GM12878 (cell line): Measurements from ENCODE around the gene GPC5. TPM values are rescaled to one million over a fixed set of nuclear protein-coding genes. Genes with fewer than 3 reads are reported as not detected.

Source experiments
- ATAC-seq: fragments of 200-7000 bp; cut with Tn5 transposase; 3 replicates; pipeline ENCODE4 v1.9.1; 2020; ENCODE audit warnings: mild to moderate bottlenecking, moderate library complexity
- BruUV-seq: library from RNA; stranded (reverse); fragments of 400-500 nt; replicated peaks from 2 replicates; lab custom pipeline; 2021; lab: Mats Ljungman, UMichigan
- CTCF ChIA-PET: fragments of 300-600 bp; sonication (Branson Sonifier 250); formaldehyde crosslinking; extraction: SDS; loops from one replicate; lab custom pipeline; 2021; ENCODE audit warnings: inconsistent platforms; lab: Yijun Ruan, JAX
- POLR2A ChIA-PET: fragments of 350-600 bp; formaldehyde crosslinking; extraction: SDS; loops from one replicate; lab custom pipeline; 2021; ENCODE audit warnings: inconsistent platforms; lab: Charles Lee
- RAD21 ChIA-PET: fragments of 300-600 bp; sonication (Branson Sonifier 250); formaldehyde crosslinking; loops from one replicate; lab custom pipeline; 2023; ENCODE audit warnings: antibody characterized with exemption; ENCODE audit not compliant: unreplicated experiment; lab: Charles Lee
- SMC1A ChIA-PET: fragments of 300-600 bp; sonication (Branson Sonifier 250); formaldehyde crosslinking; loops from one replicate; lab custom pipeline; 2023; ENCODE audit not compliant: unreplicated experiment, uncharacterized antibody; lab: Charles Lee
- DNase-seq: peaks from one replicate; pipeline ENCODE4 v3.0.0-alpha.2; 2011; ENCODE audit warnings: low read depth, low spot score
- FAIRE-seq: peaks from 3 replicates; lab custom pipeline; 2011; peaks lifted over from hg19 to GRCh38; lab: Jason Lieb, UNC
- H2AFZ ChIP-seq: 2 replicates; pipeline ENCODE4 v1.6.0; 2011; ENCODE audit warnings: low read depth, low read length, control low read depth; ENCODE audit not compliant: control insufficient read depth
- H3K27ac ChIP-seq: 2 replicates; pipeline ENCODE4 v1.5.1; 2011; ENCODE audit warnings: control low read depth; ENCODE audit not compliant: control insufficient read depth, insufficient read depth
- H3K27me3 ChIP-seq, 2 experiments: replicated peaks in 1 of 2; 2 replicates each; pipeline versions ENCODE4 v1.6.0 to v1.6.1; 2011; ENCODE audit warnings: low read length in 1 of 2; ENCODE audit not compliant: control insufficient read depth in 2 of 2, insufficient read depth in 2 of 2
- H3K36me3 ChIP-seq, 2 experiments: 2 replicates each; pipeline ENCODE4 v1.5.1; 2011; ENCODE audit warnings: low read length in 1 of 2; ENCODE audit not compliant: control insufficient read depth in 2 of 2, insufficient read depth in 2 of 2
- H3K4me1 ChIP-seq: 2 replicates; pipeline ENCODE4 v1.6.1; 2011; ENCODE audit warnings: mild to moderate bottlenecking, low read length, moderate library complexity, mixed read lengths; ENCODE audit not compliant: control insufficient read depth, insufficient read depth
- H3K4me2 ChIP-seq: 2 replicates; pipeline ENCODE4 v1.6.0; 2011; ENCODE audit warnings: control low read depth; ENCODE audit not compliant: control insufficient read depth, insufficient read depth
- H3K4me3 ChIP-seq: fragments of 200-600 bp; sonication (generic); 2 replicates; pipeline ENCODE4 v1.5.1; 2016
- H3K79me2 ChIP-seq: 2 replicates; pipeline ENCODE4 v1.6.0; 2011; ENCODE audit warnings: low read length; ENCODE audit not compliant: control insufficient read depth, insufficient read depth
- H3K9ac ChIP-seq: 2 replicates; pipeline ENCODE4 v1.8.0; 2011; ENCODE audit warnings: low read length, control low read depth, mixed read lengths; ENCODE audit not compliant: control insufficient read depth, insufficient read depth
- H3K9me3 ChIP-seq: replicated peaks from 3 replicates; pipeline ENCODE4 v1.5.1; 2011; ENCODE audit warnings: mild to moderate bottlenecking, low read length; ENCODE audit not compliant: control insufficient read depth, insufficient read depth
- H4K20me1 ChIP-seq: 2 replicates; pipeline ENCODE4 v1.6.0; 2011; ENCODE audit not compliant: control insufficient read depth, insufficient read depth
- CEBPB ChIP-seq, 2 experiments: fragments of 150-350 bp in 1 of 2; IDR thresholded peaks; 2 replicates each; pipeline ENCODE4 v1.6.1; 2012 to 2014; ENCODE audit warnings: low read depth in 2 of 2, low read length in 2 of 2, borderline replicate concordance in 1 of 2, inconsistent platforms in 1 of 2
- CHD1 ChIP-seq: IDR thresholded peaks from 2 replicates; pipeline ENCODE4 v1.6.1; 2012; ENCODE audit warnings: low read depth, low read length, improper control_type of control experiment
- ESRRA ChIP-seq: IDR thresholded peaks from 2 replicates; pipeline ENCODE4 v1.6.1; 2012; ENCODE audit warnings: mild to moderate bottlenecking, low read length, improper control_type of control experiment
- FOXK2 ChIP-seq: fragments of 450-650 bp; IDR thresholded peaks from 2 replicates; pipeline ENCODE4 v1.6.1; 2017; ENCODE audit warnings: mild to moderate bottlenecking, moderate library complexity
- HDGF ChIP-seq: fragments of 450-650 bp; IDR thresholded peaks from 2 replicates; pipeline ENCODE4 v1.6.1; 2016; ENCODE audit warnings: antibody characterized with exemption
- JUND ChIP-seq: IDR thresholded peaks from 2 replicates; pipeline ENCODE4 v1.6.1; 2012; ENCODE audit warnings: low read depth, mild to moderate bottlenecking, low read length, improper control_type of control experiment, moderate library complexity
- LARP7 ChIP-seq: fragments of 450-650 bp; IDR thresholded peaks from 2 replicates; pipeline ENCODE4 v1.6.1; 2017; ENCODE audit warnings: mild to moderate bottlenecking
- NR2C1 ChIP-seq: fragments of 450-650 bp; IDR thresholded peaks from 2 replicates; pipeline ENCODE4 v1.6.1; 2017; ENCODE audit warnings: antibody characterized with exemption, mild to moderate bottlenecking, moderate library complexity
- RFX5 ChIP-seq: IDR thresholded peaks from 2 replicates; pipeline ENCODE4 v1.6.1; 2011; ENCODE audit warnings: low read depth, low read length, improper control_type of control experiment
- TBL1XR1 ChIP-seq: IDR thresholded peaks from 2 replicates; pipeline ENCODE4 v1.6.1; 2012; ENCODE audit warnings: low read depth, low read length, improper control_type of control experiment
- ZZZ3 ChIP-seq: IDR thresholded peaks from 2 replicates; pipeline ENCODE4 v1.6.1; 2011; ENCODE audit warnings: low read depth; ENCODE audit not compliant: control insufficient read depth, insufficient read length
- WGBS: methylation state at CpG from one replicate; pipeline ENCODE4 v1.1.6; 2016; ENCODE audit warnings: low lambda C conversion rate; ENCODE audit not compliant: insufficient replicate concordance, insufficient coverage; ENCODE audit errors: missing lambda C conversion rate; 5-methylcytosine and 5-hydroxymethylcytosine counted together
- in situ Hi-C: fragments of 300-500 bp; cut with MboI; formaldehyde crosslinking; loops from 9 replicates; pipeline ENCODE4 v1.14.3; 2018; ENCODE audit warnings: mixed read lengths
- intact Hi-C: fragments of 100-400 bp; cut with micrococcal nuclease; formaldehyde crosslinking; loops from one replicate; pipeline ENCODE4 v1.14.2; 2022; ENCODE audit not compliant: unreplicated experiment
- polyA plus RNA-seq, 11 experiments: library from polyadenylated mRNA; depleted of rRNA in 4 of 11; unstranded in 6 of 11; stranded (reverse) in 5 of 11; fragments of >200 nt; fragmentation: Nextera tagmentation in 4 of 11; fragmentation: Illumina TruSeq in 1 of 11; extraction: Ambion mirVana in 4 of 11; extraction: Trizol in 1 of 11; gene quantifications; 1 replicate in 1 of 11; 2 replicates in 10 of 11; pipeline versions ENCODE4 v1.2.1 to v1.2.3, GENCODE V29; 2011 to 2016; ENCODE audit warnings: inconsistent platforms in 2 of 11, missing spikeins in 2 of 11, low read depth in 1 of 11
- total RNA-seq, 4 experiments: library from RNA; depleted of rRNA in 3 of 4; stranded (reverse); fragments of >200 nt in 3 of 4; fragmentation: Illumina TruSeq in 1 of 4; extraction: Trizol in 1 of 4; gene quantifications; 2 replicates each; pipeline versions ENCODE4 v1.2.1 to v1.2.3, GENCODE V29; 2013 to 2021
- TF ChIP-seq, protein P1 (sequence below): fragments of 450-650 bp; IDR thresholded peaks from 2 replicates; pipeline ENCODE4 v1.6.1; 2016; ENCODE audit warnings: mild to moderate bottlenecking, moderate library complexity, borderline replicate concordance
- TF ChIP-seq, protein P2 (sequence below): fragments of 150-350 bp; IDR thresholded peaks from 2 replicates; pipeline ENCODE4 v1.6.1; 2014; ENCODE audit warnings: mild to moderate bottlenecking, low read depth, low read length

GPC5 gene
- total and polyA plus RNA-seq, 10 of the 15 experiments (the other 5 are each of a cell fraction or from before 2014, with no cell fraction given): 0.05 to 0.87 (median 0.44) TPM; not detected in 1

GRCh38 chr13:92592757-92593156 lies 1194.3 kb downstream of the GPC5 start:
- Histone ChIP-seq H3K9me3 (no peaks in the 10 kb centered on the region), H3K79me2 (no peaks in the 10 kb centered on the region), H3K9ac (no peak overlapping the region), H3K4me1 (no peaks in the 10 kb centered on the region), H2AFZ (no peak overlapping the region), H4K20me1 (no peaks in the 10 kb centered on the region), H3K36me3 (no peaks in the 10 kb centered on the region), H3K27ac (no peak overlapping the region), H3K4me2 (no peak overlapping the region), H3K4me3 (no peak overlapping the region), H3K27me3 (no peaks in the 10 kb centered on the region)
- intact Hi-C loops: no loop called here
- ChIA-PET POLR2A (no interaction called here), RAD21 (no interaction called here), SMC1A (interaction anchor here (1.0 kb wide), 1 partner anchor 16 kb away, joined by 3 read pairs; no protein-coding TSS in a partner anchor), CTCF (no interaction called here)
- FAIRE-seq (no peak), DNase-seq (no peak), ATAC-seq (no peak)
- BruUV-seq: no TSS peak
- in situ Hi-C loops: no loop called here
- WGBS: 5% methylated on average over 7 of the region's 7 CpGs
- TF ChIP-seq JUND (no peak), FOXK2 (no peak), TBL1XR1 (no peak), ESRRA (no peak), NR2C1 (no peak), RFX5 (no peak), CHD1 (no peak), ZZZ3 (no peak), HDGF (no peak), LARP7 (no peak), CEBPB (IDR thresholded peaks at IDR 0.05; ENCODE audit: borderline replicate concordance in 1 of 2, low read depth in 2 of 2, low read length in 2 of 2) (no peak)
- TF ChIP-seq, protein P1, sequence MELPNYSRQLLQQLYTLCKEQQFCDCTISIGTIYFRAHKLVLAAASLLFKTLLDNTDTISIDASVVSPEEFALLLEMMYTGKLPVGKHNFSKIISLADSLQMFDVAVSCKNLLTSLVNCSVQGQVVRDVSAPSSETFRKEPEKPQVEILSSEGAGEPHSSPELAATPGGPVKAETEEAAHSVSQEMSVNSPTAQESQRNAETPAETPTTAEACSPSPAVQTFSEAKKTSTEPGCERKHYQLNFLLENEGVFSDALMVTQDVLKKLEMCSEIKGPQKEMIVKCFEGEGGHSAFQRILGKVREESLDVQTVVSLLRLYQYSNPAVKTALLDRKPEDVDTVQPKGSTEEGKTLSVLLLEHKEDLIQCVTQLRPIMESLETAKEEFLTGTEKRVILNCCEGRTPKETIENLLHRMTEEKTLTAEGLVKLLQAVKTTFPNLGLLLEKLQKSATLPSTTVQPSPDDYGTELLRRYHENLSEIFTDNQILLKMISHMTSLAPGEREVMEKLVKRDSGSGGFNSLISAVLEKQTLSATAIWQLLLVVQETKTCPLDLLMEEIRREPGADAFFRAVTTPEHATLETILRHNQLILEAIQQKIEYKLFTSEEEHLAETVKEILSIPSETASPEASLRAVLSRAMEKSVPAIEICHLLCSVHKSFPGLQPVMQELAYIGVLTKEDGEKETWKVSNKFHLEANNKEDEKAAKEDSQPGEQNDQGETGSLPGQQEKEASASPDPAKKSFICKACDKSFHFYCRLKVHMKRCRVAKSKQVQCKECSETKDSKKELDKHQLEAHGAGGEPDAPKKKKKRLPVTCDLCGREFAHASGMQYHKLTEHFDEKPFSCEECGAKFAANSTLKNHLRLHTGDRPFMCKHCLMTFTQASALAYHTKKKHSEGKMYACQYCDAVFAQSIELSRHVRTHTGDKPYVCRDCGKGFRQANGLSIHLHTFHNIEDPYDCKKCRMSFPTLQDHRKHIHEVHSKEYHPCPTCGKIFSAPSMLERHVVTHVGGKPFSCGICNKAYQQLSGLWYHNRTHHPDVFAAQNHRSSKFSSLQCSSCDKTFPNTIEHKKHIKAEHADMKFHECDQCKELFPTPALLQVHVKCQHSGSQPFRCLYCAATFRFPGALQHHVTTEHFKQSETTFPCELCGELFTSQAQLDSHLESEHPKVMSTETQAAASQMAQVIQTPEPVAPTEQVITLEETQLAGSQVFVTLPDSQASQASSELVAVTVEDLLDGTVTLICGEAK: no peak
- TF ChIP-seq, protein P2, sequence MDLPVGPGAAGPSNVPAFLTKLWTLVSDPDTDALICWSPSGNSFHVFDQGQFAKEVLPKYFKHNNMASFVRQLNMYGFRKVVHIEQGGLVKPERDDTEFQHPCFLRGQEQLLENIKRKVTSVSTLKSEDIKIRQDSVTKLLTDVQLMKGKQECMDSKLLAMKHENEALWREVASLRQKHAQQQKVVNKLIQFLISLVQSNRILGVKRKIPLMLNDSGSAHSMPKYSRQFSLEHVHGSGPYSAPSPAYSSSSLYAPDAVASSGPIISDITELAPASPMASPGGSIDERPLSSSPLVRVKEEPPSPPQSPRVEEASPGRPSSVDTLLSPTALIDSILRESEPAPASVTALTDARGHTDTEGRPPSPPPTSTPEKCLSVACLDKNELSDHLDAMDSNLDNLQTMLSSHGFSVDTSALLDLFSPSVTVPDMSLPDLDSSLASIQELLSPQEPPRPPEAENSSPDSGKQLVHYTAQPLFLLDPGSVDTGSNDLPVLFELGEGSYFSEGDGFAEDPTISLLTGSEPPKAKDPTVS: no peak
